Kidney glomerular epithelial cell (primary cell): ENCODE measurements around the gene MNT.
A peak's percentile ranks its signal among the peaks of the same experiment; 100 is the strongest.

ENCODE experiments used
- DNase-seq: peaks from one replicate; lab custom pipeline; 2025; lab: John Stamatoyannopoulos, UW

Gene MNT

GRCh38 chr17:2415081-2415480, 14.2 kb upstream of the MNT start:
- DNase-seq, result no peak

DNA sequence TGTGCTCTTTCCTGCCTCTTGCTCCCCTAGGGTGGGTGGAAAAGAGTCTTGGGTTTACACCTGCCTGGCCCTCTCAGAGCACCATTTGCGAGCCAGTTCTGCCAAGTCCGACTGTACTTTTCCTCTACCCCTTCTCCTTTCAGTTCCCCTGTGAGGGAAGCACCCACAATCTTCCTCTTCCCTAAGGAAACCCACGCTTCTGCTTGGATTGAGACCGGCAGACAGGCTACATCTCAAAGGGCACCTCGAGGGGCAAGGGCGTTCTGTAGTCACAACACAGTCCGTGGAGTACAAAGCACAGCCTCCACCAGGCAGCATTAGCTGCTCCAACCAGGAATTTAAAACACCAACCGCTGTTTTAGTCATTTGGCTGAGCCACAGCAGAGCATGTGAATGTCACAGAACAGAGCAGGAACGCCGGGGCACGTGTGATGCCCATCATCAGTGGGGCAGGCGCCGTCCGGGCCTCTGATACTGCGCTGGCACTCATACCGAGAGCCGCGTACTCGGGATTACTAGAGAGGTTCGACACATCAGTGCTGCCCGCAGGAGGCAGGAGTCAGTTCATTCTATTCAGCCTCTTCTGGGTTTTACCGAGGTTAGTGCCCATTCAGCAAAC, 13.7 kb upstream of the MNT start:
- DNase-seq, result no peak

DNA sequence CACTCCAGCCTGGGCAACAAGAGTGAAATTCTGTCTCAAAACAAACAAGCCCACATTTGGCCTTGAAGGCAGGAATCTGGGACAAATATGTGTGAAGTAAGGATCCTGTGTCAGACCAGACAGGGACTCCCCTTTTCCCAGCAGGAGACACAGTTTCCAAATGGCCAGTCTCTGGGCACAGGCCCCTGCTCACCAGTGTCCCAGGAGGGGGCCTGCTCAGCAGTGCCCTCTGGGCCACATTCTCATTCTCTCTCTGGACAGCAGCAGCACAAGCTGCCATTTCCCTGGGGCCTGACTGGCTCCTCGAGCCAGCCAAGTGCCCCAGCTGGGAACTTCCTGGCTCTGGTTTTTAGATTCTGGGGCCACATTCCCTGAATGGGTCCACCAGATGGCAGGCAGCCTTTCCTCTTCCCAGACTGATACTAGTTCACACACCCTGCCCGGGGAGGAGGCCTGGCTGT, 11.7 kb upstream of the MNT start:
- DNase-seq, result no peak

- no peak for DNase-seq
Observed at GRCh38 chr17:2410951-2411350, 10.1 kb upstream of the MNT start.

GRCh38 chr17:2406903-2407790, 6.3 kb upstream of the MNT start:
- DNase-seq, result peak; percentile 89

DNA sequence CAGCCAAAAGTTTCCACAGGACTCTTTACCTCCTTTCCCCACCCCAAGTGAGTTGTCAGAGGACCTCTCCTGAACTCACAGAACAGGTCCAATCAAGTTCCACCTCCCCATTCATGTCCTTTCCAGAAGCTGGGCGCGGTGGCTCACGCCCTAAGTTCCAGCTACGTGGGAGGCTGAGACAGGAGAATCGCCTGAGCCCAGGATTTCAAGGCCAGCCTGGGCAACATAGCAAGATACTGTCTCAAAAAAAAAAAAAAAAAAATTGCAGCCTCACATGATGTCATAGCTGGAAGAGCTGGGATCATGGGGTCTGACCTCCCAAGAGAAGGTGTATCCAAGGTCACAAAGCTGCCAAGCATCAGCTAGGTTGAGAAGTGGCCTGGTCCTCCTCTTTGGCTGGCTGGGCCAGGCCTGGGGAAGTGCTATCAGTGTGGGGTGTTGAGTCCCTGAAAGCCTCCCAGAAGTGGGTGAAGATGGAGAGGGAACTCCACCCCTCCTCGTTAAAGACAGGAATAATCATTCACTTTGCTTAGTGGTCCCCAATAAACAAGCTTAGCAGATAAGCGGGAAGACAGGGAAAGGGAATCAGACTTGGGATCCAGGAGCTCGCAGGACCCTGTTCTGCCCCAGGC, 5.5 kb upstream of the MNT start:
- no peak for DNase-seq

DNA sequence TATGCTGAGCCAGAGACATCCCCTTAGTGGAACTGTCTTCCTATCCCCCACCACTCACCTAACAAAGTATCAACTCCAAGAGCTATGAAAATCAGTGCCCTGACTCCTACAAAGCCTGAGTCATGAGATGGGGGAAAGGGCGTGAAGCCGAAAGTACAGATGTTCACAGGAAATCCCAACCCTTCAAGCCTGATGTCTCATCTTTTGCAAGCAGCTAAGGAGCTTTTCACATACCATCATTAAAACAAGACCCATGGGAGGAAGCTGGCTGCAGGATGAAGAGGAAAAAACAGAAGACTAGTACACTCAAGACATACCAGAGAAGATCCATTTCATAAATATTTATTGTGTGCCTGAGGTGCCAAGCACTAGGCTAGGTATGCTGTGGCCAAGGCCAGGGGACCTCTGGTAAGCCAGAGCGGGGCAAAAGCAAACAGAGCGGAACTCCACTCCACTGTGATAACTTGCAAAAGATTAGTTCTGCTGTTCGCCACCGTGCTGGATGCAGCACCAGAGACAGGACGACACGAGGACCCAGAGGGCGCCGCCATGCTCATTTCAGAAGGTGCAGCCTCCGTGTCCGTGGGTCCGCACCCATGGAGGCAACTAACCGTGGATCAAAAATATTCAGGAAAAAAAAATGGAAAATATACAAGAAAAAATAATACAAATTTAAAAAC, 4.5 kb upstream of the MNT start:
- peak; percentile 51 for DNase-seq

DNA sequence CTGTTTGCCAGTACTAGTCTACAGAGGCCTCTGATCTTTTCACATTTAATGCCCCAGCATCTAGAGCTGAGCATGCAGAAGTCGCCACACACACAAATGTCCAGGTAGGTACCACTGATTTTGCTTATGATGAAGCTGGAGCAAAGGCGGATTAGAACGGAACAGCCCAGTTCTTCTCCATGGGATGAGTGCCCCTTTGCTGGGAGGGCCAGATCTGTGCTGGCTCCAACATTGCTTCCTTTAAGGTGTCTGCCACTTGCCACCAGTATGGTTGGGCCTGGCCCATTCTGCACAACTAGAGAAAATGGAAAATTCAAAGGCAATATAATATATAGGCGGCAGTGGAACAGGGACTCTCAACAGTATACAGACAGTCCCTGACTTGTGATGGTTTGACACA, 2.2 kb upstream of the MNT start:
- no peak for DNase-seq

DNA sequence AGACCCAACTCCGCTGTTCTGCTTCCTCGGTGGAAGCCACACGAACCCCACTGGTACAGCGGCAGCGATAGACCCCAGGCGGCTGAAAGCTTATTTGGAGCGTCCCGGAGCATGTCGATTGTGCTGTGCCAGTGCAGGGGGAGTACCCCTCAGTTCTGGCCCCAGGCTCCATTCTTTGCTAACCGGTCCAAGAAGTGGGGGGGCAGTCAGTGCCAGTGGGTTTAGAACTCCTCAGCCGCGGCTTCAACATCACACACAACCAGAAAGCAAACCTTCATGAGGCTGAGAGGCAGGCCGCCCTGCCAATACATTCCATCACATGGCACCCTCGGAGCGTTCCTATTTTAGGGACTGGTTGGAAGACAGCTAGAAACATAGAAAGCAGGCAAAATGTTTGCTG, 1.7 kb upstream of the MNT start:
- DNase-seq, result peak; percentile 3

DNA sequence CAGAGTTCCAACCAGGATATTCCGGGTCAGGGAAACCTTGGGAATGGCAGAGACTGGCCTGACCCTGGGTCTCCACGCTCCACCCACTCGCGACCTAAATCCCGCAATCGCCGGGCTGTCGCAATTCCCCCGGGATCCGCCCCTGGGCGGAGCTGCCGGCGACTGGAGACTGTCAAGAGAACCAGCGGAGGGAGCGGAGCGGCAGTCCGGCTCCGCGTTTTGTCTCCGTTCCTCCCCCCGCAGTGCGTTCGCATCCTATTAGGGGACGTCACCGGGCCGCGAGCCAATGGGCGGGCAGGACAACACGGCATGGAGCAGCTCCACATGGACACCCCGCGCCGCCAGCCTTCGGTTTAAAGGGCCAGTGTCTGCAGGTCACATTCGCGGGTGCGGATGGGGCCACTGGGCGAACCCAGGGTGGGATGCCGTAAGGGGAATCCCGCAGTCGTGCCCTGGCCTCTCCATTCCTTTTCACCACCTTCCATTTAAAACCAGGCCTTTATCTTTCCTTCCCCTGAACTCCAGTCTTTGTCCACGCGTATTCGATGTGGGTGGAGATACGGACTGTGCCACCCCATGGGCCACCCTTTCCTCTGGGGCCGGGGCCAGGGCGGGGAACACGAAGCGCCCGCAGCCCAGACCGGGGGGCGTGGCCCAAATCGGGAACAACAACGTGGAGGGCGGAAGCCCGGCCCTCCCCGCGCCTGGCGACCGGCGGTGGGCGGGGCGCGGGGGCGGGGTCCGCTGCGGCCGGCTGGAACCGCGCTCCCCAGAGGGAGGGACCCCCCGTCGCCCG, 764 bp upstream of the MNT start:
- DNase-seq, result peak; percentile 96

- DNase-seq, result no peak
Observed at GRCh38 chr17:2400474-2400866, 390 bp downstream of the MNT start.

DNA sequence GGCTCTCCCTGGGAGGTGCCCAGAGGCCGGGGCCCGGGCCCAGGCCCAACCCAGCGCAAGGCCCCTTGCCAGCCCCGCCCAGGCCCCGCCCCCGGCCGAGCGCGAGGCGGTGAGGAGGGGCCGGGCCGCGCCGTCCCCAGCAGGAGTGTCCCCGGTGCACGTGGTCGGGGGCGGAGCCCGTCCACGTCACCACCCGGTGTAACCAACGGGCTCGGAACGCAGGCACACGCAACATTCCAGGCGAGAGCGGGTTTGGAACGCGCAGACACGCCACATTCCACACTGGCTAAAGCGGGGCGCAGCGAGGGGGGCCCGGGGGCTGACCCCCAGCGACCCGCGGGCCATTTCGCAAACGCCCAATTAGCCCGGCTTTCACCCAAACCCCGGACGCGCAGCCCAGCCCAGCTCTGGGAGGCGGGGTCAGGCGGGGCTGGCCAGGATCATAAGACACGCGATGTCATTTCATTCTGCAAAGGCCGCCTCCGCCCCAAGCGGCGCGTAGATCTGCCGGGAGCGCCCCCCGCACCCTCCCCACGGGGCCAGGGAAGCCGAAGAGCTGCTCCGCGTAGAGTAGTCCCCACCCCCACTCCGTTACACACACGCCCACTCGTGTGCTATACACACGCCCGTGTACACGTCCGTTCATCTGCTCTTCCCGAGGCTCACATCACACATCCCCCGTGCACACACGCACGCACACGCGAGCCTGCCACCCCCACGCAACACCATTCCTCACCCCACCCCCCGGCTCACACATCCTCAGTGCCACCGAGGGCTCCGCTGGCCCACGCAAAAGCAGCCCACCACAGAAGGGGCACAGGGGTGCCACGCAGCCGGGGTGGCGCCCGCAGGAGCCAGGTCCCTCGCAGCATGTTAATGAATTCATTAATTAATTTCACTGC, 1.0 kb downstream of the MNT start:
- DNase-seq, result peak; percentile 94

DNA sequence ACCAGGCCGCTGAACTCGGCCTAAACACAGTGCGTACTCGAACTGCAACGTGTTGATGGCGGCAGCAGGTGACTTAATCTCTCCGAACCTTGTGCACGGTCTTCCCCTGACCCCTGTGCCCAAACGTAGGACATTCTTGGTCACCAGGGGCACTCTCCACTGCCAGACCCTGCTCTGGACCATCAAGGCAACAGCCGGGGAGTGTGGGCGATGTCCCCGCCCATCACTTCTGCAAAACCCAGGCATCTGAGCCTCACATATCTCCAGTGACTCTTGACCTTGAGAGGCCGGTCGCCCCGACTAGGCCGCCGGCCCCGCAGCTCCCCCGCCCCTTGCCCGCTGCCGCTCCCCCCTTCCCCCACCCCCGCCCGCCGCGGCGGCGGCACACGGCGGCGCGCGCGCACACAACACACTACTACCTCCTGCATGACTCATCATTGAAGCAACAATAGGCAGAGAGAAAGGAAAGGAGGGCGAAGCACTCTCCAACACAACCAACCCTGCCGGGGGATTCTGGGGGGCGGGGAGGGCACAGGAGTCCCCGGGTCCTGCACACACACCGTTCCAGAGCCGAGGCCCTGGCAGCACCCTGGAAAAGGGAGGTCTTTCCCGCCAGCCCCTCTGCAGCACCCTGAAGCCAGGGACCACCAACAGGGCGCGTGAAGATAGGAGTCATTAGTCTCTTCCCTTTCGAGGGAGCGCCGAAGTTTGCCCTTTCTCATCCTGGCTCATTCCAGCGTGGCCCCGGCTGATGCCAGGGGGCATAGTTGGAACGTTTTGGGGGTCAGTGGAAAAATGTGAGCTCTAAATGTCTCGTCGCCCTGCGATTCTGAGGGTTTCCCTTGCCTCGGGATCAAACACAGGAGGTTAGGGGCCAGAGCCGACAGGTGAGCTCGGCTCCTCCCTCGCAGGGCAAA, 1.9 kb downstream of the MNT start:
- peak; percentile 42 for DNase-seq

DNA sequence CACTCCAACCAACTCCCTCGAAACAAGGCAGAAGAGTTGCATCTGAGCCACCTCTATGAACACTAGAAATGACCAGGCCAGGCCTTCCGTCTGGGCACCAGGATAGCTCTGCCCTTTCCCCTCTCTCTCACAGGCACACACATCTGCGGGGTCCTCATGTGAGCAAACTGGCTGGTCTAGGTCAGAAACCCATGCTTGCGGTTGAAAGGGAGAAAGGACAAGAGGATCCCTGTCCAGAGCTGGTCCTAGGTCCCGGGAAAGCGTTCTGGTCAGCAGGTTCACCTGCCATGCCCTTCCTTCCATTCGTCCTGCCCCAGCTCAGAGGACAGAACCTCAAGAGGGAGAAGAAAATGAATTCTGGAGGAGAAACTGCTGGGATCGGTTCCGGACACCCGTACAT, 2.7 kb downstream of the MNT start:
- no peak for DNase-seq

GRCh38 chr17:2397247-2398171, 3.4 kb downstream of the MNT start:
- DNase-seq, result no peak

DNA sequence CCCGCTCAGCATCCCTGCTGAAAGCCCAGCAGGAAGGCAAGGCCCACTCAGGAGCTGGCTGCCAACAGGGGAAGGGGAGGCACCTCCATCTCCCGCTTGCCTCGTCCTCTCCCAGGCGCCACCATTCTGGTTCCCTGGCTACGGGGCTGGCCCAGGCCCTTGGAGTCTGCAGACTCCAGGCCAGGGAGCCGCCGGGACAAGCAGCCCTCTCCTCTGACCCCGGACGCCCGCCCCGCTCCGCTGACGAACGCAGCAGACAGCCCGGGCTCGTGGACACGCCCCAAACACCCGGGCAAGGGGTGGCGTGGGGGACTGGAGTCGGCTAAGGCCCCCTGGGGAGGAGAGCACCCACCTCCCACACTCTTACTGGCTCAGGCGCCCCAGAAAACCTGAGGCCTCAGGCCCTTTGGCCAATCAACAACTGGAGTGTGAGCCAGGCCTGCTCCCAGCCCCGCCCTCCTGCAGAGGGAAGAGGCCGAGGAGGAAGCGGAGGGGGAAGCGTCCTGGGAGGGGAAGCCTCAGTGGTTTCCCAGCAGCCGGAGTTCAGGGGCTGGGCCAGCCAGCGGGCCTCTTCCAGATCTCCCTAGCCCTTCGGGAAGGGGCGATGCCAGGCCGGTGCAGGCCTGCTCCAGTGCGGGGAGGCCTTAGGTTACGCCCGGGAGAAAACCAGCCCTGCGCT, 4.2 kb downstream of the MNT start:
- DNase-seq, result peak; percentile 84

GRCh38 chr17:2396192-2396567, 4.7 kb downstream of the MNT start:
- no peak for DNase-seq
